ENCODE measurements around the gene POLR2H. TPM values are rescaled to one million over a fixed set of nuclear protein-coding genes. Genes with fewer than 3 reads are reported as not detected.

Gene POLR2H
- total and polyA plus RNA-seq, 2 of the 4 experiments (the other 2 are of a cell fraction), result 47.7 to 130 TPM

- ChIA-PET POLR2A (ENCODE audit: unreplicated experiment) (no interaction called here), CTCF (no interaction called here)
- intact Hi-C loops (cut with micrococcal nuclease) (no loop called here), dilution Hi-C loops (cut with HindIII; ENCODE audit: low sequenced_read_pairs, unreplicated experiment) (no loop called here), in situ Hi-C loops (cut with MboI; ENCODE audit: low sequenced_read_pairs) (no loop called here)
- Histone ChIP-seq H4K20me1 (ENCODE audit: insufficient read depth, low read length) (peaks cover 65% of the 10 kb centered on the region), H2BK15ac (ENCODE audit: low read depth, low read length) (no peak overlapping the region), H3K4ac (ENCODE audit: low read depth, low read length) (peak overlapping the region; percentile 23; the same call in 1 of the 2 replicates), H3K9me3 (ENCODE audit: control insufficient read depth, insufficient read depth, low read length) (no peaks in the 10 kb centered on the region), H2AFZ (replicated peaks; ENCODE audit: low read length, poor library complexity) (no peak overlapping the region), H3K27ac (ENCODE audit: insufficient read depth, low read length) (peak overlapping the region; percentile 51), H2BK120ac (ENCODE audit: low read depth, low read length) (no peak overlapping the region), H4K5ac (ENCODE audit: low read depth, low read length) (peak overlapping the region; percentile 37; the same call in 1 of the 2 replicates), H3K14ac (replicated peaks; ENCODE audit: low read depth, low read length) (no peak overlapping the region), H2BK5ac (ENCODE audit: low read depth, low read length, poor library complexity, severe bottlenecking) (peak overlapping the region; percentile 78), H3K79me1 (ENCODE audit: low read depth in 1 of 2, low read length in 2 of 2) (peaks cover 20 to 83% of the 10 kb centered on the region in 2 experiments), H2BK20ac (ENCODE audit: low read depth, low read length) (no peak overlapping the region), H3K18ac (ENCODE audit: low read depth, low read length) (no peak overlapping the region), H3K4me2 (ENCODE audit: low read depth, low read length) (peak overlapping the region; percentile 76; the same call in 1 of the 2 replicates), H3K4me3 (ENCODE audit: insufficient read depth, low read depth, low read length) (peak overlapping the region; percentile 91; the same call in 1 of the 2 replicates), H3K56ac (ENCODE audit: extremely low read depth, insufficient read depth, low read length) (no peak overlapping the region), H3K27me3 (ENCODE audit: control insufficient read depth, insufficient read depth, low read length) (no peaks in the 10 kb centered on the region), H3K9me1 (ENCODE audit: insufficient read depth, low read length) (peaks cover 28% of the 10 kb centered on the region), H4K91ac (ENCODE audit: insufficient read depth, low read depth, low read length) (no peak overlapping the region), H3K9ac (ENCODE audit: low read depth, low read length) (peak overlapping the region; percentile 5; the same call in 1 of the 2 replicates), H3K36me3 (ENCODE audit: control insufficient read depth, insufficient read depth, low read length) (peaks cover 45% of the 10 kb centered on the region), H3K23ac (ENCODE audit: low read depth, low read length) (no peak overlapping the region; the same call in 1 of the 2 replicates), H3K4me1 (ENCODE audit: control insufficient read depth, insufficient read depth, low read length) (peaks cover 40% of the 10 kb centered on the region), H2AK5ac (ENCODE audit: low read depth, low read length) (peak overlapping the region; percentile 33), H2AK9ac (replicated peaks; ENCODE audit: low read depth, low read length, poor library complexity) (peak overlapping the region; percentile 11), H4K8ac (ENCODE audit: low read depth in 2 of 2, low read length in 2 of 2) (peak overlapping the region in 1 of 2 experiments; percentile 67; a peak in 1 of 4 replicates)
- WGBS, 2 experiments (ENCODE audit: extremely low coverage in 2 of 2, insufficient read length in 1 of 2), result 0% methylated on average over 1 of the region's 4 CpGs; no CpG with 5 or more reads in 1 of the 2 experiments
- BruUV-seq (replicated peaks), result no TSS peak
- no peak for DNase-seq
- no peak for ATAC-seq (ENCODE audit: low read depth)
- TF ChIP-seq, protein P1, sequence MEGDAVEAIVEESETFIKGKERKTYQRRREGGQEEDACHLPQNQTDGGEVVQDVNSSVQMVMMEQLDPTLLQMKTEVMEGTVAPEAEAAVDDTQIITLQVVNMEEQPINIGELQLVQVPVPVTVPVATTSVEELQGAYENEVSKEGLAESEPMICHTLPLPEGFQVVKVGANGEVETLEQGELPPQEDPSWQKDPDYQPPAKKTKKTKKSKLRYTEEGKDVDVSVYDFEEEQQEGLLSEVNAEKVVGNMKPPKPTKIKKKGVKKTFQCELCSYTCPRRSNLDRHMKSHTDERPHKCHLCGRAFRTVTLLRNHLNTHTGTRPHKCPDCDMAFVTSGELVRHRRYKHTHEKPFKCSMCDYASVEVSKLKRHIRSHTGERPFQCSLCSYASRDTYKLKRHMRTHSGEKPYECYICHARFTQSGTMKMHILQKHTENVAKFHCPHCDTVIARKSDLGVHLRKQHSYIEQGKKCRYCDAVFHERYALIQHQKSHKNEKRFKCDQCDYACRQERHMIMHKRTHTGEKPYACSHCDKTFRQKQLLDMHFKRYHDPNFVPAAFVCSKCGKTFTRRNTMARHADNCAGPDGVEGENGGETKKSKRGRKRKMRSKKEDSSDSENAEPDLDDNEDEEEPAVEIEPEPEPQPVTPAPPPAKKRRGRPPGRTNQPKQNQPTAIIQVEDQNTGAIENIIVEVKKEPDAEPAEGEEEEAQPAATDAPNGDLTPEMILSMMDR (conservative IDR thresholded peaks at IDR 0.05; ENCODE audit: low read depth, low read length), result no peak
- TF ChIP-seq CHD1 (IDR thresholded peaks at IDR 0.05; ENCODE audit: low read depth, low read length) (no peak), RCOR1 (IDR thresholded peaks at IDR 0.05; ENCODE audit: insufficient replicate concordance, low read length) (no peak), RAD21 (IDR thresholded peaks at IDR 0.05; ENCODE audit: low read length) (no peak), RFX5 (IDR thresholded peaks at IDR 0.05; ENCODE audit: low read depth, low read length) (no peak), MAFK (IDR thresholded peaks at IDR 0.05; ENCODE audit: low read depth, low read length) (no peak), FOS (IDR thresholded peaks at IDR 0.05; ENCODE audit: low read depth, low read length) (no peak), MAZ (IDR thresholded peaks at IDR 0.05; ENCODE audit: borderline replicate concordance, low read depth, low read length) (no peak), SMC3 (IDR thresholded peaks at IDR 0.05; ENCODE audit: low read depth, low read length) (no peak), MXI1 (IDR thresholded peaks at IDR 0.05; ENCODE audit: borderline replicate concordance, low read depth, low read length) (no peak), NFE2L2 (IDR thresholded peaks at IDR 0.05; ENCODE audit: low read depth, low read length) (no peak), ELK1 (IDR thresholded peaks at IDR 0.05; ENCODE audit: borderline replicate concordance, low read depth, low read length) (no peak), BHLHE40 (IDR thresholded peaks at IDR 0.05; ENCODE audit: low read depth, low read length) (no peak)
Observed at GRCh38 chr3:184335291-184335660, 26.2 kb upstream of the POLR2H start.

All from IMR-90 (cell line).